ENCODE measurements around the gene ISOC1. TPM values are rescaled to one million over a fixed set of nuclear protein-coding genes. Genes with fewer than 3 reads are reported as not detected.

The ISOC1 gene
- total RNA-seq, 6 experiments from 2014 or later: 32.2 to 52.8 (median 44.4) TPM

DNA sequence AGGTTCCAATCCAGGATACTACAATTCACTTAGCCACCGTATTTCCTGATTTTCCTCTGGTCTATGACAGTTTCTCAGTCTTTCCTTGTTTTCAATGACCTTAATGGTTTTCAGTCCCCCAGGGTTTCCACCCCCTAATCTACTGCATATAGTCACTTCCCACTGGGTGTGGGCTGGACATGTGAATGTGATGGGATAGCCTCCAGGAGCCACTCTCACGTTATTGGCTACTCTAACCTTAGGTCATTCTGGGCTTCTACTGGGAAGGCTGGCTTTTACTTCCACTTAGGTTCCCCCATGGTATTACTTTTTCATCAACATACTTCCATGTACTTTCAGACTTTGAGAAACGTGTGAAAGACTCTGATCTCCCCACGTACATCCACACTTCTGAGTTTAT is 46.5 kb downstream of the ISOC1 start:
- no peak for ATAC-seq
- no peak for DNase-seq
- H3K4me1 ChIP-seq: no peaks in the 10 kb centered on the region
- no peak overlapping the region for H3K27ac ChIP-seq
- 77% methylated on average over 4 of the region's 4 CpGs for WGBS (ENCODE audit: insufficient coverage, low coverage, low lambda C conversion rate, missing lambda C conversion rate)
- intact Hi-C loops (cut with DNase I): no loop called here
- no peaks in the 10 kb centered on the region for H3K36me3 ChIP-seq
- H3K9me3 ChIP-seq: no peaks in the 10 kb centered on the region
- no peak for TF ChIP-seq POLR2A (IDR thresholded peaks at IDR 0.05)
- TF ChIP-seq, protein P1, sequence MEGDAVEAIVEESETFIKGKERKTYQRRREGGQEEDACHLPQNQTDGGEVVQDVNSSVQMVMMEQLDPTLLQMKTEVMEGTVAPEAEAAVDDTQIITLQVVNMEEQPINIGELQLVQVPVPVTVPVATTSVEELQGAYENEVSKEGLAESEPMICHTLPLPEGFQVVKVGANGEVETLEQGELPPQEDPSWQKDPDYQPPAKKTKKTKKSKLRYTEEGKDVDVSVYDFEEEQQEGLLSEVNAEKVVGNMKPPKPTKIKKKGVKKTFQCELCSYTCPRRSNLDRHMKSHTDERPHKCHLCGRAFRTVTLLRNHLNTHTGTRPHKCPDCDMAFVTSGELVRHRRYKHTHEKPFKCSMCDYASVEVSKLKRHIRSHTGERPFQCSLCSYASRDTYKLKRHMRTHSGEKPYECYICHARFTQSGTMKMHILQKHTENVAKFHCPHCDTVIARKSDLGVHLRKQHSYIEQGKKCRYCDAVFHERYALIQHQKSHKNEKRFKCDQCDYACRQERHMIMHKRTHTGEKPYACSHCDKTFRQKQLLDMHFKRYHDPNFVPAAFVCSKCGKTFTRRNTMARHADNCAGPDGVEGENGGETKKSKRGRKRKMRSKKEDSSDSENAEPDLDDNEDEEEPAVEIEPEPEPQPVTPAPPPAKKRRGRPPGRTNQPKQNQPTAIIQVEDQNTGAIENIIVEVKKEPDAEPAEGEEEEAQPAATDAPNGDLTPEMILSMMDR (IDR thresholded peaks at IDR 0.05): no peak
- H3K4me3 ChIP-seq: no peak overlapping the region
- H3K27me3 ChIP-seq: no peaks in the 10 kb centered on the region

DNA sequence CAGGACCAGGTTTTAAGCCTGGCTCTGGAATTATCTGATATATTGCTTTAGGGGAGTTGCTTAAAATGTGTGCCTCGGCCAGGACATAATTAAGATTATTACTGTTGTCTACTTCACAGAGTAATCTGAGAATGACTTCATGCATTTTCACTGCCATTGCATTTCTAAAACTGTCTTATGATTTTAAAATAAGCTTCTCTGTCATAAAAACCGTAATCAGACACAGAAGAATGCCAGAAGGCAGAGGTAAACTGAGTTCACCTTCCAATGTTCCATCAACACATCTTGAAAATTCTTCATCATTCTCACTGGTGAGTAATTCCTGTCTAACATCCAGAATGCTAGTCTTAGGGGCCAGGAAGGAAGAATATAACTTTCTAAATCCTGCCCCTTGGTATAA is 47.1 kb downstream of the ISOC1 start:
- Histone ChIP-seq H3K27ac (no peak overlapping the region), H3K27me3 (no peaks in the 10 kb centered on the region), H3K4me1 (no peaks in the 10 kb centered on the region), H3K9me3 (no peaks in the 10 kb centered on the region), H3K36me3 (no peaks in the 10 kb centered on the region), H3K4me3 (no peak overlapping the region)
- WGBS (ENCODE audit: insufficient coverage, low coverage, low lambda C conversion rate, missing lambda C conversion rate): 61% methylated on average over 2 of the region's 2 CpGs
- DNase-seq (no peak), ATAC-seq (no peak)
- intact Hi-C loops (cut with DNase I): no loop called here
- TF ChIP-seq, protein P1 (IDR thresholded peaks at IDR 0.05): no peak
- no peak for TF ChIP-seq POLR2A (IDR thresholded peaks at IDR 0.05)

DNA sequence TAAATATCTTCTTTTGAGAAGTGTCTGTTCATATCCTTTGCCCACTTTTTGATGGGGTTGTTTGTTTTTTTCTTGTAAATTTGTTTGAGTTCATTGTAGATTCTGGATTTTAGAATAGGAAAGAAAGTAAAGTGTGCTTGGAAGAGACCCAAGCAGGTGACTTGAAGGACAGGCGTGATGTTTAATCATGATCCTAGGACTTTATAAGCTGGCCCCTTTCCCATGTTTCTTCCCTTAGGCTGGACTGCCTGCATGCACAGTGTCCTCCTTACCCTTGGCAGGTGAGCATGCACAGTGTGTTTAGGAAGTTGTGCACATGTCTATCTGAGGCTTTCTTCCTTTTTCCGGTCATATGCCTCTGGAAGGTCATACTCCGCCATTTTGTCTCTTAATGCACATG is 61.3 kb downstream of the ISOC1 start:
- Histone ChIP-seq H3K27ac (no peak overlapping the region), H3K4me3 (no peak overlapping the region), H3K9me3 (no peaks in the 10 kb centered on the region), H3K36me3 (no peaks in the 10 kb centered on the region), H3K27me3 (no peaks in the 10 kb centered on the region), H3K4me1 (no peaks in the 10 kb centered on the region)
- ATAC-seq: no peak
- intact Hi-C loops (cut with DNase I): no loop called here
- WGBS (ENCODE audit: insufficient coverage, low coverage, low lambda C conversion rate, missing lambda C conversion rate): 86% methylated on average over 3 of the region's 3 CpGs
- no peak for TF ChIP-seq POLR2A (IDR thresholded peaks at IDR 0.05)
- TF ChIP-seq, protein P1 (IDR thresholded peaks at IDR 0.05): no peak
- DNase-seq: no peak

DNA sequence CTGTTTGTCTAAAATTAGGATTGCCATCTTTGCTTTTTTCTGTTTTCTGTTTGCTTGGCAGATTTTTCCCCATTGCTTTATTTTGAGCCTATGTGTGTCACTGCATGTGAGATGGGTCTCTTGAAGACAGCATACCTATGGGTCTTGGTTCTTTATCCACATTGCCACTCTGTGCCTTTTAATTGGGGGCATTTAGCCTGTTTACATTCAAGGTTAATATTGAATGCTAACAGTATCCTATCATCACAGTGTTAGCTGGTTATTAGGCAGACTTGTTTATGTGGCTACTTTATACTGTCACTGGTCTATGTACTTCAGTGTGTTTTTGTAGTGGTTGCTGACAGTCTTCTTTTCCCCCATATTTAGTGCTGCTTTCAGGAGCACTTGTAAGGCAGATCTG is 67.3 kb downstream of the ISOC1 start:
- TF ChIP-seq, protein P1 (IDR thresholded peaks at IDR 0.05): no peak
- no peak for TF ChIP-seq POLR2A (IDR thresholded peaks at IDR 0.05)
- no peaks in the 10 kb centered on the region for H3K9me3 ChIP-seq
- H3K4me3 ChIP-seq: no peak overlapping the region
- ATAC-seq (no peak), DNase-seq (no peak)
- intact Hi-C loops (cut with DNase I): no loop called here
- no peaks in the 10 kb centered on the region for H3K27me3 ChIP-seq
- no peaks in the 10 kb centered on the region for H3K4me1 ChIP-seq
- no peak overlapping the region for H3K27ac ChIP-seq
- no peaks in the 10 kb centered on the region for H3K36me3 ChIP-seq

Small RNA genes lying within 50 kb of the gene (microRNA-seq; reads per million reads assigned to microRNA genes)
- gene MIR4633: 0 reads per million in 2 donors

Small RNA genes lying within 50 kb of the gene (small RNA-seq; reads per million reads assigned to genes)
- 0 reads per million in 2 experiments for gene MIR4633

Other genes starting within 250 kb of the ISOC1 start
- not detected for gene SLC27A6, start 129.3 kb upstream of the ISOC1 start, total RNA-seq